PC-9 (cell line): ENCODE measurements around the gene CA5A.

Experiments
- CTCF ChIP-seq: fragments of 200-600 bp; sonication (generic); conservative IDR thresholded peaks from 2 replicates; pipeline ENCODE4 v1.6.1; 2017; ENCODE audit warnings: mixed run types, antibody characterized with exemption, mild to moderate bottlenecking, moderate library complexity
- EZH2 ChIP-seq: fragments of 200-600 bp; sonication (generic); IDR thresholded peaks from 2 replicates; pipeline ENCODE4 v1.8.0; 2017; ENCODE audit warnings: antibody characterized with exemption, low read depth

GRCh38 chr16:87853411-87854052 is 82.8 kb downstream of the CA5A start:
- no peak for TF ChIP-seq EZH2
- no peak for TF ChIP-seq CTCF
